ENCODE data around the gene DLGAP1.

The DLGAP1 gene

GRCh38 chr18:3757361-3757760, 697.7 kb downstream of the DLGAP1 start:
- no peak for TF ChIP-seq EZH2phosphoT487 (conservative IDR thresholded peaks at IDR 0.05; ENCODE audit: low read length)
- TF ChIP-seq CTCF (IDR thresholded peaks at IDR 0.05; ENCODE audit: insufficient read depth, low read length, poor library complexity, severe bottlenecking): no peak
- Histone ChIP-seq H3F3A (ENCODE audit: insufficient read depth) (no peaks in the 10 kb centered on the region), H3K9me2 (replicated peaks; ENCODE audit: insufficient read depth, low read length) (no peaks in the 10 kb centered on the region), H3K9me3 (ENCODE audit: insufficient read depth, low read length) (no peaks in the 10 kb centered on the region), H3K27me3 (ENCODE audit: low read length) (no peaks in the 10 kb centered on the region), H3K36me3 (ENCODE audit: low read length) (no peaks in the 10 kb centered on the region), H2AFZ (ENCODE audit: low read depth, low read length, severe bottlenecking) (no peak overlapping the region), H3K79me2 (ENCODE audit: insufficient read depth, low read length) (no peaks in the 10 kb centered on the region), H3K4me3 (ENCODE audit: insufficient read depth, low read length, poor library complexity, severe bottlenecking) (no peak overlapping the region), H3K9ac (ENCODE audit: low read length) (no peak overlapping the region), H3K4me2 (ENCODE audit: low read depth, low read length, poor library complexity, severe bottlenecking) (no peak overlapping the region), H3K27ac (ENCODE audit: low read depth, low read length) (no peak overlapping the region), H4K20me1 (ENCODE audit: low read depth, low read length) (no peaks in the 10 kb centered on the region)

- TF ChIP-seq EZH2phosphoT487 (conservative IDR thresholded peaks at IDR 0.05; ENCODE audit: low read length) (no peak), CTCF (IDR thresholded peaks at IDR 0.05; ENCODE audit: insufficient read depth, low read length, poor library complexity, severe bottlenecking) (no peak)
- H3K36me3 ChIP-seq (ENCODE audit: low read length): no peaks in the 10 kb centered on the region
- no peaks in the 10 kb centered on the region for H3K9me2 ChIP-seq (replicated peaks; ENCODE audit: insufficient read depth, low read length)
- H3K79me2 ChIP-seq (ENCODE audit: insufficient read depth, low read length): no peaks in the 10 kb centered on the region
- H3K27me3 ChIP-seq (ENCODE audit: low read length): no peaks in the 10 kb centered on the region
- H3K9me3 ChIP-seq (ENCODE audit: insufficient read depth, low read length): no peaks in the 10 kb centered on the region
- H3K4me3 ChIP-seq (ENCODE audit: insufficient read depth, low read length, poor library complexity, severe bottlenecking): no peak overlapping the region
- H3K9ac ChIP-seq (ENCODE audit: low read length): no peak overlapping the region
- H4K20me1 ChIP-seq (ENCODE audit: low read depth, low read length): no peaks in the 10 kb centered on the region
- H3K4me2 ChIP-seq (ENCODE audit: low read depth, low read length, poor library complexity, severe bottlenecking): no peak overlapping the region
- H3F3A ChIP-seq (ENCODE audit: insufficient read depth): no peaks in the 10 kb centered on the region
- H2AFZ ChIP-seq (ENCODE audit: low read depth, low read length, severe bottlenecking): no peak overlapping the region
- no peak overlapping the region for H3K27ac ChIP-seq (ENCODE audit: low read depth, low read length)
Observed at GRCh38 chr18:3753106-3753505, 702.0 kb downstream of the DLGAP1 start.

GRCh38 chr18:3748086-3748485, 707.0 kb downstream of the DLGAP1 start:
- no peak overlapping the region for H3K27ac ChIP-seq (ENCODE audit: low read depth, low read length)
- no peaks in the 10 kb centered on the region for H3K79me2 ChIP-seq (ENCODE audit: insufficient read depth, low read length)
- no peaks in the 10 kb centered on the region for H4K20me1 ChIP-seq (ENCODE audit: low read depth, low read length)
- no peak overlapping the region for H3K4me3 ChIP-seq (ENCODE audit: insufficient read depth, low read length, poor library complexity, severe bottlenecking)
- TF ChIP-seq EZH2phosphoT487 (conservative IDR thresholded peaks at IDR 0.05; ENCODE audit: low read length): no peak
- no peak for TF ChIP-seq CTCF (IDR thresholded peaks at IDR 0.05; ENCODE audit: insufficient read depth, low read length, poor library complexity, severe bottlenecking)
- H2AFZ ChIP-seq (ENCODE audit: low read depth, low read length, severe bottlenecking): no peak overlapping the region
- no peaks in the 10 kb centered on the region for H3K9me2 ChIP-seq (replicated peaks; ENCODE audit: insufficient read depth, low read length)
- no peaks in the 10 kb centered on the region for H3K36me3 ChIP-seq (ENCODE audit: low read length)
- no peak overlapping the region for H3K4me2 ChIP-seq (ENCODE audit: low read depth, low read length, poor library complexity, severe bottlenecking)
- H3K9ac ChIP-seq (ENCODE audit: low read length): no peak overlapping the region
- no peaks in the 10 kb centered on the region for H3K9me3 ChIP-seq (ENCODE audit: insufficient read depth, low read length)
- no peaks in the 10 kb centered on the region for H3K27me3 ChIP-seq (ENCODE audit: low read length)
- no peaks in the 10 kb centered on the region for H3F3A ChIP-seq (ENCODE audit: insufficient read depth)
